ENCODE measurements around the gene TCERG1L. TPM values are rescaled to one million over a fixed set of nuclear protein-coding genes. Genes with fewer than 3 reads are reported as not detected.

TCERG1L gene
- total and polyA plus RNA-seq, 9 of the 15 experiments (the other 6 are each of a cell fraction or from before 2014, with no cell fraction given): not detected

GRCh38 chr10:131109726-131110125 lies 201.8 kb downstream of the TCERG1L start:
- no TSS peak for BruUV-seq (replicated peaks)

GRCh38 chr10:131109291-131109690 lies 202.2 kb downstream of the TCERG1L start:
- DNase-seq (ENCODE audit: extremely low read depth in 1 of 4, low spot score in 3 of 4): no peak
- Histone ChIP-seq H3K9me1 (ENCODE audit: control insufficient read depth, insufficient read depth, low read length) (no peaks in the 10 kb centered on the region), H3K27me3 (ENCODE audit: control insufficient read depth in 2 of 2, insufficient read depth in 2 of 2, low read length in 2 of 2) (peaks cover 0 to 28% of the 10 kb centered on the region in 2 experiments; a peak in 3 of 5 replicates), H4K20me1 (replicated peaks; ENCODE audit: control insufficient read depth, insufficient read depth, low read length) (no peaks in the 10 kb centered on the region), H3K79me2 (ENCODE audit: control insufficient read depth, insufficient read depth, low read length) (no peaks in the 10 kb centered on the region), H2AFZ (ENCODE audit: low read depth, low read length) (no peak overlapping the region), H3K27ac (ENCODE audit: extremely low read depth, low read depth, low read length) (no peak overlapping the region), H3K4me1 (replicated peaks in 1 of 2; ENCODE audit: control insufficient read depth in 2 of 2, insufficient read depth in 2 of 2, low read length in 2 of 2) (no peaks in the 10 kb centered on the region), H3K4me2 (ENCODE audit: insufficient read depth, low read length) (no peak overlapping the region), H3K4me3 (no peak overlapping the region), H3K9ac (ENCODE audit: insufficient read depth in 1 of 2, low read depth in 2 of 2, low read length in 2 of 2) (no peak overlapping the region), H3K36me3 (ENCODE audit: control insufficient read depth, insufficient read depth, low read length) (no peaks in the 10 kb centered on the region), H3K9me3 (replicated peaks; ENCODE audit: control insufficient read depth, insufficient read depth, low read depth, low read length) (no peaks in the 10 kb centered on the region)
- ChIA-PET CTCF (ENCODE audit: low intra/inter-chr PET ratio) (no interaction called here), POLR2A (interaction anchor here (1.2 kb wide), 1 partner anchor 19 kb away, joined by 4 read pairs; no protein-coding TSS in a partner anchor)
- no peak for ATAC-seq
- FAIRE-seq: no peak
- WGBS (ENCODE audit: insufficient coverage, low coverage, missing lambda C conversion rate): 4% methylated on average over 12 of the region's 19 CpGs
- intact Hi-C loops (cut with micrococcal nuclease): no loop called here
- TF ChIP-seq SAP30 (IDR thresholded peaks at IDR 0.05; ENCODE audit: borderline replicate concordance, insufficient read depth, low read depth, low read length, poor library complexity, severe bottlenecking) (no peak), FUS (optimal IDR thresholded peaks at IDR 0.05; ENCODE audit: low read depth, low read length) (no peak), ZNF408 (CRISPR knock-in tag; IDR thresholded peaks at IDR 0.05; ENCODE audit: low read depth) (no peak)
- in situ Hi-C loops (cut with MboI): no loop called here
- no TSS peak for BruUV-seq (replicated peaks)

More at GRCh38 chr10:131109726-131110125, 201.8 kb downstream of the TCERG1L start:
- Histone ChIP-seq H3K9me1 (ENCODE audit: control insufficient read depth, insufficient read depth, low read length) (no peaks in the 10 kb centered on the region), H3K9me3 (replicated peaks; ENCODE audit: control insufficient read depth, insufficient read depth, low read depth, low read length) (no peaks in the 10 kb centered on the region), H3K36me3 (ENCODE audit: control insufficient read depth, insufficient read depth, low read length) (no peaks in the 10 kb centered on the region), H4K20me1 (replicated peaks; ENCODE audit: control insufficient read depth, insufficient read depth, low read length) (no peaks in the 10 kb centered on the region), H3K27me3 (ENCODE audit: control insufficient read depth in 2 of 2, insufficient read depth in 2 of 2, low read length in 2 of 2) (peaks cover 0 to 28% of the 10 kb centered on the region in 2 experiments; a peak in 3 of 5 replicates), H3K27ac (ENCODE audit: extremely low read depth, low read depth, low read length) (no peak overlapping the region), H2AFZ (ENCODE audit: low read depth, low read length) (no peak overlapping the region), H3K4me3 (no peak overlapping the region), H3K79me2 (ENCODE audit: control insufficient read depth, insufficient read depth, low read length) (no peaks in the 10 kb centered on the region), H3K9ac (ENCODE audit: insufficient read depth in 1 of 2, low read depth in 2 of 2, low read length in 2 of 2) (no peak overlapping the region), H3K4me2 (ENCODE audit: insufficient read depth, low read length) (no peak overlapping the region), H3K4me1 (replicated peaks in 1 of 2; ENCODE audit: control insufficient read depth in 2 of 2, insufficient read depth in 2 of 2, low read length in 2 of 2) (no peaks in the 10 kb centered on the region)
- in situ Hi-C loops (cut with MboI) (no loop called here), intact Hi-C loops (cut with micrococcal nuclease) (no loop called here)
- TF ChIP-seq CREM (IDR thresholded peaks at IDR 0.05; ENCODE audit: low read depth) (no peak), RB1 (IDR thresholded peaks at IDR 0.05; ENCODE audit: low read depth) (no peak), KAT8 (IDR thresholded peaks at IDR 0.05; ENCODE audit: low read depth) (no peak), TRIM28 (IDR thresholded peaks at IDR 0.05) (no peak), ZKSCAN8 (CRISPR knock-in tag; IDR thresholded peaks at IDR 0.05) (no peak), SMARCB1 (IDR thresholded peaks at IDR 0.05; ENCODE audit: insufficient read length, low read depth) (no peak), CBX1 (IDR thresholded peaks at IDR 0.05; ENCODE audit: low read depth) (no peak)
- no peak for DNase-seq (ENCODE audit: extremely low read depth in 1 of 4, low spot score in 3 of 4)
- no peak for FAIRE-seq
- CTCF ChIA-PET (ENCODE audit: low intra/inter-chr PET ratio): no interaction called here
- POLR2A ChIA-PET: interaction anchor here (0.6 to 1.2 kb wide), 2 partner anchors 19 to 313 kb away, joined by 3 to 4 read pairs; no protein-coding TSS in a partner anchor
- ATAC-seq: no peak
- 2% methylated on average over 12 of the region's 16 CpGs for WGBS (ENCODE audit: insufficient coverage, low coverage, missing lambda C conversion rate)
